ENCODE measurements around the gene GABRG3.
A peak's percentile ranks its signal among the peaks of the same experiment; 100 is the strongest.

Gene GABRG3

DNA sequence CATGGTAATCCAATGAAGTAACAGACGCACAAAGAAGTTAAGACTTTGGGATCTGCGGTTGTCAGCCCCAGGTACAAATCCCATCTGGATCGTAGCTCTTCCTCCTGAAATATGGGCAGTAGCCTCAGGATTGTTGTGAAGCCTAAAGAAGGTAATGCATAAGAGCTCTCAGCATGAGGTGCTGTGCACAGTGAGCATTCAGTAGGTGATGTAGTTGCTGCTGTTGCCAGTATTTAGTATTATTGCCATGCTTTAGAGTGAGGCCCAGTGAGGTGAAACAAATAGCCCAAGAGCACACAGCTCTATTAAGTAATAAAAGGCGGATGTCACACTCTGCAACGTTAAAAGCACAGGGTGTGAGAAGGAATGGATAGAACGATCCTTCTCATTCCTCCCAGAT, 225.7 kb downstream of the GABRG3 start:
- no peak for DNase-seq

DNA sequence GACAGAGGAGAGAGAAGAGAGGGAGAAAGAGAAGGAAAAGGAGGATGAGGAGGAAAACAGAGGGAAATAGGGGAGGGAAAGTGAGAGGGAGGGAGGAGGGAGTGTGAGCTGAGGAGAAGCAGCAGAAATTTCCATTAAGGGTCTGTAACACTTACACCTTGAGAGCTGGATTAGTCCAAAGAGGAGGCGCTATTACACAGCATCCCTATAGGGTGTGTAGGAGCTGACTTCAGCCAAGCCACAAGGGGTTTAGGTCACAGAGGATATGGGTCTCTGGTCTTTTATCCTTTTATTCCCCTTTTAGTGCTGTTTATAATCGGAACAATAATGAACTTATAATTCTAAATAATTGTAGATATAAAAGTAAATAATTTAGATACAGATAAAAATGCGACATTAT, 230.4 kb downstream of the GABRG3 start:
- DNase-seq: no peak

DNA sequence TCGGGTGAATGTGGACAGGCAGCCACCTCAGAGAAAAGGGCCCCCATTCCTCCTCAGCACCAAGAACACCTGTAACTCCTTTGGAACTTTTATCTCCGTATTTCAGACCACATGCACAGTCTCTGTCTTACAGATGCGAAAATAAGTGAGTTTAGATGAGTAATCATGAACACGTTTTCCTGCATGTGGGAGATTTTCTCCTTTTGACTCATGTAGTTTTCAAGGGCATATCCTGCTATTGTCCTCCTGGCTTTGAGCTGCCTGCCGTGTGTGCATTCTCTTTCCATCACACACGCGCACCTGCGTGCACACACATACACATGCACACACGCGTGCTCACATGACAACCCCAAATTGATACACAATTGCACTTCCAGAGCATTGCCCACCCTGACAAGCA, 239.2 kb downstream of the GABRG3 start:
- DNase-seq: no peak

DNA sequence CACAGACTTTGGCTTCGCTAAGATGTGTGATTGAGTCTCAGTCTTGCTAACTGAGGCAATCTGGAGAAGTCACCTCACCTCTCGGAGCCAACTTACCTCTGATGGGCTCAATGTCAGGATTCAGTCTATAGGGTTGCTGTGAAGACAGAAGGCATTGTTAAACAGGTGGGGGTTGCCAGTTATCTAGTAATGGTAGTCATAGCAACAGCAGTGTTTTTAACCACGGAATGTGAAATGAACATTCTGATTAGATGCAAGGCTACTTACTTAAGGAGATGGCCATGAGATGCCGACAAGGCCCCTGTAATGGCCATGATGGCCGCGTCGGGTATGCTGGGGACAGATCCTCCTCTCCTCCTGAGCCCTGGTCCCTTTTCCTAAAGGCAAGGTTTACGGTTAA, 243.1 kb downstream of the GABRG3 start:
- DNase-seq: no peak

DNA sequence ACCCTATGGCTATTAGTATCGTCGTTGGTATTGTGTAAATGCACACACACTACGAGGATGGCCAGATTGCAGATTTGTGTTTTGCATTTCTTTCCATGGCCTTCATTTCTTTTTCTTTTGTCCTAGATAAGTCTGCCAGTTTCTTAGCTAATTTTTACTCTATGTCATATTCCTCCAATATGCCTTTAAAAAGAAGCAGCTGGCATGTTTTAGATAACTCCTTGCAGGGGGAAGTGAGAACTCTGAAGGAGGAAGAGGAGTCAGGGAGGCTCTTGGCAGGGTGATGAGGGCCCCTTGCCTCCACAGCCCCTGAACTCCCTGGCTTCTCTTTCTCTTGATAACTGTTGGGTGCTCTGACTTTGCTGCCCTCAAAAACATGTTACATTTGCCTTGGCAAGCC, 244.0 kb downstream of the GABRG3 start:
- DNase-seq: no peak

DNA sequence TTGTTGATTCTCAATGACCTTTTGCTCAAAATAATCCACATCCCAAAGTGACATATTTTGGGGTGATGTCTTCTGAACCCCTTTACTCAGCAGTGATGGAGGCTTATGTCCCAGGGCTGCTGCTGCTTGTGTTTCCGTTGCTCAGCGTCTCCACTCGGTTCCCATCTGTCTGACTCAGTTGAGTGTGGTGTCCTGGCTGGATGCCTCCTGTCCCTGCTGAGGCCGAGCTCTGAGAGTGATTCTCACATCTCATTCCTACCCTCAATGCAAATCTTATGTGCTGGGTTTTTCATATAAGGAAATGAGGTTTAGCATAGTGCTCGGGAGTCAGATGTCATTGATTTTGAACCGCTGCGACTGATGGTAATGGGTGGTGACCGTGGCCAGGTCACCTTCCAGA, 247.4 kb downstream of the GABRG3 start:
- no peak for DNase-seq

DNA sequence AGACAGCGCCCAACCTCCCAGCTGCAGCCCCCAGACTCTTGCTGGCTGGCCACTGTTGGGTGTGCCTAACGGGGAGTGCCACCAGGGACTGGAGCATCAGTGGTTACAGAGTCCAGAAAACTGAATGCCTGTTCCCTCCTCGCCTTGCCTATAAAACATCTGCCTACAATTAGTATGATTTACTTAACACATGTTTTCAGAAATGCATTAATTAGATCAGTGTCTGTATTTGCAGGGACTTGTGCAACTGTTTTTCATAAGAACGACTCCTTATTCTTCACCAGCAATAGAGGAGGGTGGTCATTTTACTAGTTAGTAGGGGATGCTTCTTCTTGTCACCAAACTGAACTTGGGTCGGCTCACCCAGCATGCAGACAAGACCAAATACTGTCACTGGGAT, 248.7 kb downstream of the GABRG3 start:
- DNase-seq: no peak

DNA sequence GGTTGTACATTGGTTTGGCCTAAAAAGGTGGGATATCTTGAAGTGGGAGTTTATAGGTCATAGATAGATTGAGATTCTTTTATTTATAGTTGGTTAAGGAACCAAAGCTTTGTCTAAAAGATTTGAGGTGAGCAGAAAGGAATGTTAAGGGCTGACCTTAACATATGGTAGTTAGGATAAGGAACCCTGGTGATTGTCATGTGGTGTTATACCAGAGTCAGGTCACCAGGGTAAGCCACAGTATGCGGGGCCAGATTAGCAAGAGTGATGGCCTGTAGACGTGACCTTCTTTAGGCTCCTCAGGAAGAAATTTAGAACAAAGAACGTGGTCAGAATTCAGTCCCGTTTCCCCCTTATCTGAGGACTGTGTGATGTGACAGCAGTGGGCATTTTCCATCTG, 249.2 kb downstream of the GABRG3 start:
- no peak for DNase-seq

DNA sequence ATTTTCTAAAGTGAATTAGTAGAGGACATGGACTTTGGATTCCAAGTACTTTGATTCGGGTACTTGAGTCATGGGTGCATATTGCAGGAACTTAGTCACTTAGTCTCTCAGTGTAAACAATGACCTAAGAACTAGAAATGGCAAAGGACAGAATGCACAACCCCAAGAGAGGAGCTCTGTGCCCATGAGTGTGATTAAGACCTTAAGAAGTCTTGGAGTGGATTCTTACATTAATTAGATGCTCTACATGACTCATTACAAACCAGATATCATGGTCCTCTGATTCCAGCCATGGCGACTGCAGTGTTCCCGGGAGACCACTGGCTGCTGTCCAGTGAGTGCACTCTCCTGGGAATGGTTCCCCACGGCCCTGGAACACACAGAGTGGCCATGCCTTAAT, 251.5 kb downstream of the GABRG3 start:
- DNase-seq: no peak

DNA sequence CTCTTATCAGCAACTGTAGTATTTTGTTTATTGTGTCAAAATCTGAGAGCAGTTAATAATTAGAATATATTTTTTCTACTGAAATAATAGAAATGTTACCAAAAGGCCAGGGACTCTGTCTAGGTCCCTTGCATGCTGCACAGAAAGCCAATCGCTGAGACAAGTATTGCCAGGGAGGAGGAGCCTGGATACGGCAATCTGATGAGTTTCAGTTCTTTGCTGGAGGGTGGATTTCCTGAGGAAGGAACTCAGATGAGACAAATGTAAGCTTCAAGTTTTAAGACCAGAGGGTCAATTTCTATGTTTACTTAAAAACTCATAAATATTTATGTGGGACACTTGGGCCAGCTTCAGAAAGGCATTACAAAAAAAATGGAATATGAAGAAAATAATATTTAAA, 252.2 kb downstream of the GABRG3 start:
- DNase-seq: no peak

DNA sequence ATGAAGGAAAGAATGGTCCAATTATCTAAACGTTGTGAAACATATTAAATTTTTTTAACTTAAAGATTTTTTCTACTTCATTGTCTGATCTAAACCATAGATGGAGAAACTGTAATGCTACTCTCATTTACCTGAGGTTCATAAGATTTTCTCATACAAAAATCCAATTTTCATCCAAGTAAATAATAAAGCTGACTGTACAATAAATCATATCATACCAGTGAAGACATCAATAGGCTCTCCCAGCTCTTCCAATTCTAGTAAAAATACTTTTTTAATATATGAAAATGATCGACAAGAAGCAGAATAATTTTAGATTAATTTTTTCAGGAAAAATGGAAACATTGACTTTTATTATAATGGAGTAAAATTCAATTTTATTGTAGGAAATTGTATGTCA, 260.8 kb downstream of the GABRG3 start:
- DNase-seq: no peak

DNA sequence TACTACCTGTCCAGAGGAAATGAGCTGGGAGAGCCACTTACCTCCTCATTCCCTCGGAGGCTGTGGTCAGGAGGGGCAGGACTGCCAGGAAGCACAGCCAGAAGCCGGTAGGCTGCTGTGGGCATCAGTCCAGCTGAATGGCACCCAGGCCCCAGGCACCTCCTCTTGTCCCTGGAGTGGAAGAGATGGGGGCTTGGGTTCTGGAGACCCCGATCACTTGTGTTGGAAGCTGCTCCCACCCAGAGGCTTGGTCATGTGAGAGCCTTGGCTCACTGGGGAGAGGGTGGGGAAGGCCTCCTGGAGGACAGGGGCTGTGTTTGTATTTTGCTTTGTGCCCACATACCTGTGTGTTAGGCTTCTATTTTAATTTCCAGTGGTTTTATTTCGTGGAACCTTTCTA, 261.9 kb downstream of the GABRG3 start:
- no peak for DNase-seq

DNA sequence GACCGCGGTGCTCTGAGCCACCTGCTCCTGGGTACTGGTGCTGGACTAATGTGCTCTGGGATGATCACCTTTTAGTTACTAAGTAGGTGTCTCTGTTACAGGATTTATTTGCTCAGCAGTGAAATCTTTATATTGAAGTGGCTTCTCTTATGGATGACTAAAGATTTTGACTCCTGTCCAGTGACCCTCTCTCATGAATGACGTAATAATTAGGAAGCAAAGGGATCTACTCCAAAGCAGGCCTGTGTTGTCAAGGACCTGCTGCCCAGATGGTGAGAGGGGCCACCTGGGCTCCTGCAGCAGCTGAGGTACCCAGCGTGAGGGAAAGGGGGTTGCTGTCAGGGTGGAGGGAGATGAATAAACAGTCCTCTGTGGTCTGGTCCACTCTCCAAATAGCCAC, 263.6 kb downstream of the GABRG3 start:
- no peak for DNase-seq

DNA sequence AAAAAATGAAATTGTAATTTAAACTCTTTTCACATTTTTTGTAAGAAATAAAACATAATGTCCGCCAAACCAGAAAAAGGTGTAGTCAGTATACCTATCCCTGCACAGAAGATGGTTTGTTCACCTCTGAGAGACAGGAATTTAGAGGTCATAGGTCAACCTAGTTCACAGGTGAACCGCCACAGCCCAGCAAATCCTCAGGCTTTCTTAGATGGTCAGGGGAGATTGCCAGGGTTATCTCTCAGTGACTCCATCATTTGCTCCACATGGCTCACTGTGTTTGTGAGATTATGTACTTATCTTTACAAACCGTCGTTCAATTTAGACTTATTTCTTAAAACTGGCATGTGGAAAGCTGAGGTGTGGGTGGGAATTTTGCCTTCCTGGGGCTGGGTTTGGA, 264.2 kb downstream of the GABRG3 start:
- no peak for DNase-seq

DNA sequence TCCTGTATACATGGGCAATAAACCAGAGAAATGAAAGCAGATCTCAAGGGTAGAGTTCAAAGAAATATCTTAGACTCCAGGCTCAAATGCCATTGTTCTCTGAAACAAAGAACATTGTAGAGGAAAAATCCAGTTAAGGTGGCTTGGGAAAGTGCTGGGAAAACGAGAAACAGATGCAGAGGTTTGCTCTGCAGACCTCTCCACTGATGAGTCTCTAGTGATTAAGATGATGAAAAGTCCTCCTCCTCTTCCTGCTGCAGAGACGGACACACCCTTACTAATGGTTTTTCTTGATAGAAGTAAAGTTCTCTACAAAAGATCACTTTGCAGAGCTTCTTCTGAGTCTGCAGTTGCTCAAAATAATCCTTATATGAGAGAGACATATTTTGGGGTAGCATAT, 264.7 kb downstream of the GABRG3 start:
- no peak for DNase-seq

DNA sequence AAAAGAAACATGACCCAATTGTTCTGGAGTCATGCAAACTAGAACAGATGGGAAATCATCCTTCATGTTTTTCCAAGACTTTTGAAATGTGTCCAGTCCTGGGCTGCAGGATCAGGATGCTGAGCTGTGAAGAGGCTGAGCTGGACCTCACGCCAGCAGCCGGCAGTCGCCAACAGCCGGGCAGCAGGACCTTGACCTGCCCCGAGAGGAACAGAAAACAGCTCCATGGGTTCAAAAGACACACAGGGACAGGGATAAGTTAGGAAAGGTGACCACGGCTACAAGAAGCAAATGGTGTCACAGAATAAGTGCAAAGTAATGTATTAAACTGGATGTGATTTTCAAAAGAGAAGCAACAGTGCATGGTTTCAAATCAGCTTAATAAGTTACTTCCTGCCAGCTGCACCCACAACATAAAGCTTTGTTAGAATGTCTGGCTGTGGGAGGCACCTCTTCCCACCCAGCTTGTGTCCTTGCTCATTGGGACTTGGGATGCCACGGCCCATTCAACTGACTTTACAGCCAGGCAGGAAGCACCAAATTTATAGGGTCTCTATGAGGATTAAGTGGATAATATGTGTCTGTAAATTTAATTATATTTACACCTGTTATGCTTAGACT, 266.4 kb downstream of the GABRG3 start:
- DNase-seq: no peak

DNA sequence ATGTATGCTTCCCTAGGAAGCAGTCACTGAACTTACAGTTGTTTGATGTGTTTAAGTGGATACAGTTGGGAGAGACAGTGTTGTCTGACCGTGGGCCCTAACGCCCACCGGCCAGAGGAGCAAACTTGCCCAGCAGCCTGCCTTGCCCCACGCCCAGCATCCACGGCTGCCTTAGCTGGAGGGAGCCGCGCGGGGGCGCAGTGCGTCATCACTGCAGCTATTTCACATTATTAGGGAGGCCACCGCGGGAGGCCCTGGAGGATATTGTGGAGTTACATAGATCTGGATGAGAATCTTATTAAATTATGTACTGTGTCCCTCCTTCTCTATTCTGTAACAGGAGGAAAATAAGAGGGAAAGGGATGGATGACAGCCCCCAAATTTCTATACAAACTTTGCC, 267.2 kb downstream of the GABRG3 start:
- DNase-seq: no peak

DNA sequence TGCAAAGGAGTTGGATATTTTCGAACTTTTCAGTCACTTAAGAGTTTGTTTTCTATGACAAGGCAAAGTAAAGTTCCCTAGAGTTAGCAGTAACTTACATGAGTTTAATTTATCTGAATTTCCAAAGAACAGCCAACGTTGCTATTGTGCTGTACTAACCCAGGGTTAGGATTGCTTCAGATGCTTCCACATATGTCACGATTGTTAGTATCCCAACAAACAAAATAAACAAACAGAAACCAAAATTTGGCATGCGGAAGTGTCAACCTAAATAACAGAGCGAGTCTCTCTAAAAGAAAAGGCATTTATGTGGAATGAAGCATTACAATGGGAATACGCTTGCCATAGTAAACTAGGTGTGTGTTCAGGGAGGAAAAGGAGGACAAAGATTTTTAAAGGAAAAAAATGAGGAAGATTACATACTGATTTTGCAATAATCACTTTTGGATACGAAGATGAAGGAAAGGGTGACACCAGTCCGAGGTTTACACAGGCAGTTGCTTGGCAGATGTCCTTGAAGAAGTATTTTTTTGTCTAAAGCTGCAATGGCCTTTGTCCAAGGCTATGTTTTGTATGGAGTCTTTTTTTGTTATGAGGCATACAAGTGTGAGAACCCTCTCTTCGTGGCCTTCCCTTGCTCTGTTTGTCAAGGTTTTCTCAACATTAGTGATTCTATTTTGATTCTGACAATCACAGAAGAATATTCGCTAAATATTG, 267.9 kb downstream of the GABRG3 start:
- DNase-seq: no peak

DNA sequence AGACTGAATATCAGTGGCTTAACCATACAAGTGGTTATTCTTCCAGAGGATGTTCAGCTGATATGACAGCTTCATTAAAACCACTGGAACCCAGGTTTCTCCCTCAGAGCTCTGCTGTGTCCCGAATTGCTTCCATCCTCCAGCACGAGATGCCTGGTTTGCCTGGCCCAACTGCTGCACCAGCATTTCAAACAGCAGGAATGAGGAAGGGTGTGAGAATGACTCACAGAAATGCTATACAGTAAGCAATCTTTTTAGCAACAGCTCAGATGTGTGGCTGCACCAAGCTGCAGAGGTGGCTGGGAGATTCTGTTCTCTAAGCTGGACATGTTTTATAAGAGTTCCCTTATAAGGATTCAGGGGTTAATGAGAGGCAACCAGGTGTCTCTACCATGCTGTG, 271.0 kb downstream of the GABRG3 start:
- DNase-seq: no peak

DNA sequence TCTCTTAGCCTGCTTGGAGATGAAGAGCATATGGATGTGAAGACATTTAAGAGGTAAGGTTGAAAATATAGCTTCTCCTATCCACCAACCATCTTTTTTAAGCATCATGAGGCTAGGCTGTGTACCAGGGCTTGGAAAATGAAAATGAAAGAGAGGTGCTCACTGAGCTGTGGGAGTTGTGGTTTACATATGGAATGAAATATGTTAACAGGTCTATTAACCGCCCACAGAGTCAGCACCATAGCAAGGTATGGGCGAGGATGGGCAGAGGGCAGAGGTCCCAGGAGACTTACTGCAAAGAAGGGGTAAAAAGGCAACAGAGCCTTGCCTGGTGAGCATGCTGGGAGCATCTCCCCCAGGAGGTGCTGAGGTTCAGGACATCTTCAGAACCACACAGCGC, 273.1 kb downstream of the GABRG3 start:
- DNase-seq: no peak

DNA sequence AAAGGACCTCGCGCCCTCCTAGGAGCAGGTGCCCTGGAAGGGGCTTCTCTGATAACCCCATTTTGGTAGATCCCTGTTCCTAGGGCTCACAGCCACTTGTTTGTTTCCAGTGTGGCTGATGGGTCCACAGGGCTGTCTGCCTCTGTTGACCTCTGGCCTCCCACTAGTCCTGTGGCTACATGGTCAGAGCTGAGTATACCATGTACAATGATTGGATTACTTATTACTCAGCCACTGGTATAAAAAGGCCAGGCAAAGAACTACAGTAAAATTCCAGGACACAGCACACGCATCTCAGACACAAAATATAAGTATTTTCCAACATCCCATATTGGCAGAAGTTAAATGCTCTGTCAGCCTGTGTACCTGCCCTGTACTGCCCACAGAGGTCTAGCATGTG, 277.3 kb downstream of the GABRG3 start:
- no peak for DNase-seq

DNA sequence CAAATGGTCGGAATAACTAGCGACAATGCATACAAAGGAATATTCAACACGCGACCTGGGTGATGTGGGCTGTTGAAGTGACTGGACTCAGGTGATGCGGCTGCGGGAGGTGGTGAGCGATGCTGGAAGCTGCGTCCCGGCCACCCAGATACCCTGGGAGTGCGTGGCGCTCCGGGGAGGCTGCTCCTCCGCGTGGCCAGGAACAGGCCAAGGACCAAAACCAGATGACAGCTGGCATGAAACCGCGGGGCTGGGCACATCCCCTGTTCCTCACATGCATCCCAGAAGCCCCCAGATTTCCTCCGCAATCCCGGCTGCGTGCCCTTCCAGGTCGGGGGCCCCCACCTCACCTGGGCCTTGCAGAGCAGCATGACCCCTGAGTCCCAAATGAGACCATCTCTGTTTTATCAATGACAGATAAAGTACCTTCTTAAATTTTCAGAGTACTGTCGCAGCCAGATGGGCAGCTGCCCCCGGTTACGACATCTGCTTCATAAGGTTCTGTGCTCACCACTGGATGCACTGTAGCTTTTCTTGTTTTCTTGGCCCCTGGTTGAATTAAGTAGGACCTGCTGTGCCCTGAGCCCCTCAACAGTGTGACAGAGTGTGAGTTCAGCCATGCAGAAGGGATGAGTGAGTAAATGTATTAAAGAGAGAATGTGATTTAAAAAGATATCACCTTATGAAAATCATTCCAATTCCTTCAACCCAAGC, 278.2 kb downstream of the GABRG3 start:
- no peak for DNase-seq

DNA sequence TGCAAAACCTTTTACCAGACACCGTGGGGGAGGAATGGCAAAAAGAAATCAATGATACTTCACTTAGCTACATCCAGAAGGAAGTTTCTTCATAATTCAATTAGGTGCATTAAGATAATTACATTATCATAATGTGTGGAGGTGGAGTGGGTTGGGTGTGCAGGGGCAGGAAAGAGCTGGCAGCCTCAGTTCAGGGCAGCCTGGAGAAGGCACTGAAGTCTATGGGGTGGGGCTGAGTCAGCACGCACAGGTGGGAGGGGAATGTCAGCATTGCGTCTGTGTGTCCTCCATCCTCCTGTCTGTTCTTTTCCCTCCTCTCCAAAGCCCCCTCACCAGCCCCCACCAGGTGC, 278.8 kb downstream of the GABRG3 start:
- DNase-seq: no peak

DNA sequence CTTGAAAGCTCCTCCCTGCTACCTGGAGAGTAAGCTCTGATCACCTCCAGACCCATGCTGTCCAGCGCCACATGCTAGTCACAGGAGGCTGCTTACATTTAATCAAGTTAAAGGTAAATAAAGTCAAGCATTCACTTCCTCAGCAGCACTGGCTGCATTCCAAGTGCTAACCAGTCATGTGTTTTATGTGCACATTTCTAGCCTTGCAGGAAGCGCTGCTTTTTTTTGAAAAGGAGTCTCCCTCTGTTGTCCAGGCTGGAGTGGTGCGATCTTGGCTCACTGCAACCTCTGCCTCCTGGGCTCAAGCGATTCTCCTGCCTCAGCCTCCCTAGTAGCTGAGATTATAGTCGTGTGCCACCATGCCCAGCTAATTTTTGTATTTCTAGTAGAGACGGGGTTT, 279.2 kb downstream of the GABRG3 start:
- peak; percentile 41 for DNase-seq

DNA sequence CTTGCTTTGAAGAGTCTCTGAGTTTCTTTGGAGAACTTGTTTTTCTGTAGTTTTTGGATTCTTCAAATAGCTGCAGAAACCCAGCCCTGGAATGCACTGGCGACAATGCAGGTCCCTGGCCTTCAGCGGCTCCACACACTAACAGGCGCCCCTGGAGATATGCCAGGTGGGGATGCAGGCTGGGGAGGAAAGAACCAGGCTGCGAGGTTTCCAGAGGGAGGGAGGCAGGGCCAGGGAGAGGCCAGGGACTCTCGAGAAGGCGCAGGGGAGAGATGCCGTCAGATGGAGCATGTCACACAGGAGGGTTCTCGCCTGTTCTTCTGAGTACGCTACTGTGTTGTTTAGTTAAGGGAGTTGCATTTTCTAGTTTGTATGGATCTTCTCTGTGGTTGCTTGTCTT, 283.1 kb downstream of the GABRG3 start:
- DNase-seq: no peak
